RCC 7860 (cell line): Measurements from ENCODE around the gene CCDC71L.

Experiments
- DNase-seq: peaks from one replicate; pipeline ENCODE4 v3.0.0-alpha.2; 2015; ENCODE audit warnings: low spot score
- FAIRE-seq: peaks from 2 replicates; lab custom pipeline; 2012; peaks lifted over from hg19 to GRCh38; lab: Jason Lieb, UNC

CCDC71L gene

DNA sequence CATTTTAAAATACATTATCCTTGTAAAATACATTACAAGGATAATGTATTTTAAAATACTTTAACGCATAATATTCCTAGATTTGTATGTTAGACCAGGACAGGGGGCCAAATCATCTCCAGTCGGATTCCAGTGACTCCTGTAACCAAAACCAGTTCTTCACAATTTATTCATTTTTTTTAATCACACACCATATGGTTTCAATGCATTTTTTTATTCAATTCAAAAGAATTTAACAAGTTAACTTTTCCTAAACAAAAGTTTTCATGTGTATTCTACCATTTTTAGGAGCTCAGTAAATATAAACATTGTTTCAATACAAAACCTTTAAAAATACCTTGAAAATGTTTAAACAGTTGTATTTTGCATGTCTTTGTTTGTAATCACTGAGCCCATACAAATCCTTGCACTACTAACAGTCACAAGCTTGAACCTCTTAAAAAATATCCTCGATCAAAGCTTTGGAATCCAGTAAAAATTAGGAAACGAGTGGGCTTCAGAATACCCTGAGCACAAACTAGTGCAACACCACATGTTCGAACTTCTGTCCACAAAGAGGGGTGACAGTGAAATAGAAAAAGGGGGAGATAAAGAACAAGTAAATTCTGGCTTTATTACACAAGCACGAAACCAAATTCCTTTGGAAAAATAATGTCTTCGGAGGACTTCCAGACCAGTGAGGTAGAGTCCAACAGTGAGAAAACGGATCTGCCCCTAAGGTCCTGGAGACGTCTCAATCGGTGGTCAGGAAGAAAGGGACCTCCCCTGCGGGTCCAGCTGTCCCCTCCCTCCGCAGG is 1.6 kb downstream of the CCDC71L start:
- FAIRE-seq (peak; percentile 66), DNase-seq (no peak)

DNA sequence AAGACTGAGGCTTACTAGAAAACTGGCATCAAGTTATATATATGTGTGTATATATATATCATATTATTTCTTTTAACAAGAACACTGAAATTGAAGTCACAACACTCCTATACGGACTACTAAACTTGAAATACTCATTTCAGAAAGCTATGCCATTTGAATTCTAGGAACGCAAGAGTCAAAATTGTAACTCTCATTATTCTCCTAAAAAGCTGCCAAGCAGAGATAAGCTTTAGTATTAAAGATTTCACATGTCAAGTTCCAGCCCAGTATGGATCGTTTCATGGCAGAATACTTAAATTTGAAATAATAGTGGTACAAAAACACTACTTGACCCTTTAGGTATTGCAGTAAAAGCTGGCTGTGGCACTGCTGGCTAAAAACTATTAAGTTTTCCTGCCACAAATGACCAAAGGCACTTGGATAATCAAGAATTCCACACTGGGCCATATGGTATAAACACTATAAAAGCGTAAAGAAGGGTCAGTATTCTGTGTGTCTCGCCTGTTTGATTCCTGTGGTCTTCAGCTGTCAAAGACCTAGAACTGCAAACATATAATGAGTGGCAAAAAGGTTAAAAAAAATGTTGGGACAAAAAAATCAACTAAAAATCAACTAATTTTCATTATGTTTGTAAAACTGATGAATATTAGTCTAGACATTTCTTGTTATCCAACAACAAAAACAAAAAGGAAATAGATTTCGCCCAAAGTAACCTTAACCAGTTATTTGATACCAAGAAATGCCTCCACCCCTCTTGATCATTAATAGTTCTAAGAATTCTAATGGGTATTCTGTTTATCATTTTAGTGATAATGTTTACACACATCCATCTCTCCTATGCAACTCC is 2.4 kb downstream of the CCDC71L start:
- DNase-seq (no peak), FAIRE-seq (peak; percentile 46)

GRCh38 chr7:106657085-106657991 is 3.6 kb downstream of the CCDC71L start:
- DNase-seq (no peak), FAIRE-seq (peak; percentile 57)

GRCh38 chr7:106655703-106656498 is 5.1 kb downstream of the CCDC71L start:
- DNase-seq (no peak), FAIRE-seq (no peak)

GRCh38 chr7:106653488-106653887 is 7.5 kb downstream of the CCDC71L start:
- no peak for DNase-seq
- FAIRE-seq = no peak

- DNase-seq (no peak), FAIRE-seq (no peak)
Measured at GRCh38 chr7:106652909-106653308, 8.0 kb downstream of the CCDC71L start.

GRCh38 chr7:106652092-106652491 is 8.9 kb downstream of the CCDC71L start:
- FAIRE-seq = no peak
- no peak for DNase-seq

- no peak for FAIRE-seq
- no peak for DNase-seq
Measured at GRCh38 chr7:106646256-106646655, 14.7 kb downstream of the CCDC71L start.

- FAIRE-seq (no peak), DNase-seq (no peak)
Measured at GRCh38 chr7:106644999-106645398, 16.0 kb downstream of the CCDC71L start.

GRCh38 chr7:106643216-106644000 is 17.6 kb downstream of the CCDC71L start:
- no peak for FAIRE-seq

GRCh38 chr7:106641416-106641815 is 19.5 kb downstream of the CCDC71L start:
- DNase-seq (no peak), FAIRE-seq (no peak)

More at GRCh38 chr7:106643216-106644000, 17.6 kb downstream of the CCDC71L start:
- DNase-seq = no peak

DNA sequence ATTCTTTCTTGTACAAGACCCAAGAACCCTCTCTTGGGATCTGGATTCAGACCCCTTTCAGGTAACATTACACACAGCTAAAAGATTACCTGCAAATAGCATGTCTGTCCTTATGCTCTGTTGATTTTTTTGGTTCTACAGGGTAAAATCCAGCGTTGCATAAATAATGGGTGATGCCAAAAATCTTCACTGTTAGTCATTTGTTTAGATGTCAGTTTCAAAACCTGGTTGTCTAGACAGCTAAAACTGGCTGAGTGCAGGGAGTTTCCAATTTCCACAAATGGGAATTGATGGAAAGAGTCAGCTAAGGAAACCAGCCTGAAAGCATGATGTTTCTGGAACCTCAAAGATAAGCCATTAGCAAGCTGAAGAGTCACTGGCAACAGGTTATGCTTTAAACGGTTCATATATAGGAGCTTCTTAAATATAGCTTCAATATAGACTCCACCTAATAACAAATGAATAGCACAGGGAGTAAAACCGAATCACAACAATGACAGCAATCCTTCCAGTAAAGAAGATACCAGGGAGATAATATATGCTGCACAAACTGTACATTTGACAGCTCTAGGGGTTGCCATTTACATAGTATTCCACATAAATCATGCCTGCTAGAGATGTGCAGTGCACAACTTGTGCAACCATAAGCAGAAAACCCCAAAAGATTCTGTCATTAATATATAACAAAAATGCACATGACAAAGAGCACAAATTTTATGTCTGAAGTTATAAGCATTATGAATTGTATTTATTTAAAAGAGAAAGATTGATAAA is 20.4 kb downstream of the CCDC71L start:
- FAIRE-seq (no peak), DNase-seq (no peak)

DNA sequence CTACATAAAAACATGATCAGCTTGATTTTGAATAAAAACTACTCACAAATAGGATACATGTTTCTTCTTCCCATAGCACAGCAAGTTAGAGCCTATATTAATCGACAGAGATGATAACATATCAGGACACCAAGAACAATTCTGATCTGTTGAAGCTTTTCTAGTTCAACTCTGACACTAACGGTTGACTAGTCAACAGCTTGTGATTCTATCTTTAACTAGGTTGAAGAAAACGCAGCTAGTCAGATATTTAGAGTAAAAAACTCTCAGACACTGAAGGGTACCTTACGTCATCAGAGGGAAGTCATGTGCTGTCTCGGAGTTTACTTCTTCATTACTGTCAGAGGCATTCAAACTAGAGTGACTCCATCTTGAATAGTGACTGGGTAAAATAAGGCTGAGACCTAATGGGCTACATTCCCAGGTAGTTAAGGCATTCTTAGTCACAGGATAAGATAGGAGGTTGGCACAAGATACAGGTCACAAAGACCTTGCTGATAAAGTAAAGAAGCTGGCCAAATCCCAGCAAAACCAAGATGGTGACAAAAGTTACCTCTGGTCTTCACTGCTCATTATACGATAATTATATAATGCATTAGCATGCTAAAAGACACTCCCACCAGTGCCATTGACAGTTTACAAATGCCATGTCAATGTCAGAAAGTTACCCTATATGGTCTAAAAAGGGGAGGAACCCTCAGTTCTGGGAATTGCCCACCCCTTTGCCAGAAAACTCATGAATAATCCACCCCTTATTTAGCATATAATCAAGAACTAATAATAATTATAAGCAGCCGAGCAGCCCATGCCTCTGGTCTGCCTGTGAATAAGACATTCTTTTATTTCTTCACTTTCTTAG is 21.3 kb downstream of the CCDC71L start:
- no peak for DNase-seq
- no peak for FAIRE-seq

DNA sequence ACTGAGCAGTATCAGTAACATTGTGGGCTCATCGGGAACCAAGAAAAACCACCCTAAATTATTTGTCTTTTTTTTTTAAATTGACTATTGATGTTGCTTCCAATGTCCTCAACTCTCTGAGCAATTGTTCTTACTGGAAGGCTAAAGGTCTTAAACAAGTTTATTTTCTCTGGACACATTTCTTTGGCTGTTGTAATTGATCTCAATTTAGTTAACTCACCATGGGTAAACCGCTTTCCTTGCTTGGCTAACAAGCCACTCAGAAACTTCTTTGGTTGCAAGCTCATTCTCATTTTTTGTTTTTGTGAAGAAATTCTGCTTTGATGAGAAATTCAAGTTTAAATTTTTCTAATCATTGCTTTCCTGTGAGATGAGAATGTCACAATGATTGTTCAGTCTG is 25.5 kb downstream of the CCDC71L start:
- DNase-seq (no peak), FAIRE-seq (no peak)

DNA sequence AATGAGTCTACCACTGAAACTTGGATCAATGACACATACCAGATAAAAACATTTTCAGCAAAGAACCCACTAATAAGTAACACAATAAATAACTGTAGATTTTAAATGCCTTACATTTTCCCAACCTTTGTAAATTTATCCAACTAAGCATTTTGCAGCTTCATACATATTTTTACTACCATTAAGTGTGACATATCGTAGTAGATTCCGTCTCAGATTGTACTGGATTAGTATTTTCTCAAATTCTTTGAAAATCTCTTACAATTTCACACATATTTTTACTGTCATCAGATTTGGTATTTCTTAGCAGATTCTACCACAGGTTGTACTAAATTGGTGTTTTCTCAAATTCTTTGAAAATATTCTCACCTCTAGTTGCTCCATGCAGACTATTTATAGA is 26.0 kb downstream of the CCDC71L start:
- DNase-seq = no peak
- no peak for FAIRE-seq

DNA sequence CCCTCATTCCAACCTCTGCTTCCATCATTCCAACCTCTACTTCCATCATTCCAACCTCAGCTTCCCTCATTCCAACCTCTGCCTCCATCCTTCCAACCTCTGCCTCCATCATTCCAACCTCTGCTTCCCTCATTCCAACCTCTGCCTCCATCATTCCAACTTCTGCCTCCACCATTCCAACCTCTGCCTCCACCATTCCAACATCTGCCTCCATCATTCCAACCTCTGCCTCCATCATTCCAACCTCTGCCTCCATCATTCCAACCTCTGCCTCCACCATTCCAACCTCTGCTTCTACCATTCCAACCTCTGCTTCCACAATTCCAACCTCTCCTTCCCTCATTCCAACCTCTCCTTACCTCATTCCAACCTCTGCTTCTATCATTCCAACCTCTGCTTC is 30.3 kb downstream of the CCDC71L start:
- FAIRE-seq = no peak
- no peak for DNase-seq

GRCh38 chr7:106629516-106629915 is 31.4 kb downstream of the CCDC71L start:
- no peak for FAIRE-seq
- DNase-seq = no peak
